Esophagus muscularis mucosa (tissue), 4 donors: ENCODE results near the gene PRPF18.

Experiments used
- EP300 ChIP-seq: sonication (generic); formaldehyde crosslinking; IDR thresholded peaks from one replicate; pipeline ENCODE4 v1.6.1; 2017; ENCODE audit warnings: antibody characterized with exemption
- POLR2A ChIP-seq: fragments of 450-650 bp; IDR thresholded peaks from one replicate; pipeline ENCODE4 v1.6.1; 2017; ENCODE audit warnings: antibody characterized with exemption, moderate library complexity, mild to moderate bottlenecking, low read depth
- POLR2AphosphoS5 ChIP-seq, 2 donors: sonication (generic); formaldehyde crosslinking; IDR thresholded peaks; one replicate each; pipeline ENCODE4 v1.6.1; 2017; ENCODE audit warnings: antibody characterized with exemption in 2 of 2
- TF ChIP-seq, protein P1 (sequence below), 3 experiments: fragments of 200-600 bp in 2 of 3; fragments of 450-650 bp in 1 of 3; sonication (generic) in 2 of 3; IDR thresholded peaks; one replicate each; pipeline ENCODE4 v1.5.1; 2017 to 2019; ENCODE audit warnings: antibody characterized with exemption in 3 of 3, mild to moderate bottlenecking in 2 of 3, moderate library complexity in 1 of 3

DNA sequence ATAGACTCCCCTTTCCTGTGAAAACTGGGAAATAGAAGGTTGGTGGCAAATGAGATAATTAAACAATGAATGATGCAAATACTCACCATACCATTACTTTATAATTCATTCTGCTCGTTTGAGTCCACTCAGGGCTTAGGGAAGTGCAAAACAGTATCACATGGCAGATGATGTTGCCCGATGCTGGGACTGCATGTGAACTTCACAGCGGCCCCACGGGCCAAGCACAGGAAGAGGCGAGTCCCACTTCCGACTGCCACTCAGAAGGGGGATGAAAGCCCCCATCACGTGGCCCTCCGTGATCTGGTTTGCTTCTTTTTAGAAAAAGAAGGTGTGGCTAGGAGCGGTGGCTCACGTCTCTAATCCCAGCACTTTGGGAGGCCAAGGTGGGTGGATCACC lies 71.5 kb downstream of the PRPF18 start:
- no peak for TF ChIP-seq POLR2A
- TF ChIP-seq, protein P1, sequence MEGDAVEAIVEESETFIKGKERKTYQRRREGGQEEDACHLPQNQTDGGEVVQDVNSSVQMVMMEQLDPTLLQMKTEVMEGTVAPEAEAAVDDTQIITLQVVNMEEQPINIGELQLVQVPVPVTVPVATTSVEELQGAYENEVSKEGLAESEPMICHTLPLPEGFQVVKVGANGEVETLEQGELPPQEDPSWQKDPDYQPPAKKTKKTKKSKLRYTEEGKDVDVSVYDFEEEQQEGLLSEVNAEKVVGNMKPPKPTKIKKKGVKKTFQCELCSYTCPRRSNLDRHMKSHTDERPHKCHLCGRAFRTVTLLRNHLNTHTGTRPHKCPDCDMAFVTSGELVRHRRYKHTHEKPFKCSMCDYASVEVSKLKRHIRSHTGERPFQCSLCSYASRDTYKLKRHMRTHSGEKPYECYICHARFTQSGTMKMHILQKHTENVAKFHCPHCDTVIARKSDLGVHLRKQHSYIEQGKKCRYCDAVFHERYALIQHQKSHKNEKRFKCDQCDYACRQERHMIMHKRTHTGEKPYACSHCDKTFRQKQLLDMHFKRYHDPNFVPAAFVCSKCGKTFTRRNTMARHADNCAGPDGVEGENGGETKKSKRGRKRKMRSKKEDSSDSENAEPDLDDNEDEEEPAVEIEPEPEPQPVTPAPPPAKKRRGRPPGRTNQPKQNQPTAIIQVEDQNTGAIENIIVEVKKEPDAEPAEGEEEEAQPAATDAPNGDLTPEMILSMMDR (IDR thresholded peaks at IDR 0.05) = no peak
- no peak for TF ChIP-seq EP300
- TF ChIP-seq POLR2AphosphoS5 (IDR thresholded peaks at IDR 0.05) = no peak
